ENCODE measurements around the gene NT5C1B.

DNA sequence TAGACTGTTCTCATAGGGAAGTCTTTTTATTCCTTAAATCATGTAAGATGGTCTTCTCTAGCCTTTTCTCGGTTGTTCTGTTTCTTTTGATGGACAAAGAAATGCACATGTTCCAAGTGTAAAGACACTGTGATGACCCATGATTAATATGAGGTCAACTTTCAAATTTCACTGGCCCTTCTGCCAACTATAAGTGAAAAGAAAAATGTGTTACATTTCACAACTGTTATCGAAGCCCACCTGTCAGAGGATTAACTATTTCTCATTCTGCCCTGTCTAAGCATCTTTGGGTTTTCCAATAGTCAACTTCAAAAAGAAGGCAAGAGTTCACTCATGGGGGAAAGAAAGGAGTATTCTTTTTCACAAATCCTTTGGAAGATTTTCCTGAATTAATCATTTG lies 32.2 kb downstream of the NT5C1B start:
- TF ChIP-seq, protein P1, sequence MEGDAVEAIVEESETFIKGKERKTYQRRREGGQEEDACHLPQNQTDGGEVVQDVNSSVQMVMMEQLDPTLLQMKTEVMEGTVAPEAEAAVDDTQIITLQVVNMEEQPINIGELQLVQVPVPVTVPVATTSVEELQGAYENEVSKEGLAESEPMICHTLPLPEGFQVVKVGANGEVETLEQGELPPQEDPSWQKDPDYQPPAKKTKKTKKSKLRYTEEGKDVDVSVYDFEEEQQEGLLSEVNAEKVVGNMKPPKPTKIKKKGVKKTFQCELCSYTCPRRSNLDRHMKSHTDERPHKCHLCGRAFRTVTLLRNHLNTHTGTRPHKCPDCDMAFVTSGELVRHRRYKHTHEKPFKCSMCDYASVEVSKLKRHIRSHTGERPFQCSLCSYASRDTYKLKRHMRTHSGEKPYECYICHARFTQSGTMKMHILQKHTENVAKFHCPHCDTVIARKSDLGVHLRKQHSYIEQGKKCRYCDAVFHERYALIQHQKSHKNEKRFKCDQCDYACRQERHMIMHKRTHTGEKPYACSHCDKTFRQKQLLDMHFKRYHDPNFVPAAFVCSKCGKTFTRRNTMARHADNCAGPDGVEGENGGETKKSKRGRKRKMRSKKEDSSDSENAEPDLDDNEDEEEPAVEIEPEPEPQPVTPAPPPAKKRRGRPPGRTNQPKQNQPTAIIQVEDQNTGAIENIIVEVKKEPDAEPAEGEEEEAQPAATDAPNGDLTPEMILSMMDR (IDR thresholded peaks at IDR 0.05) = no peak
- TF ChIP-seq POLR2A (IDR thresholded peaks at IDR 0.05) = no peak

Data from Peyer's patch (tissue), 4 donors.